T1000 (cell line): Measurements from ENCODE around the gene CLN6.
"Not testable (repeated sequence)": the region's sequence is repeated elsewhere in the genome, so short reads cannot be mapped to it uniquely, and the experiment has no call there.

Experiments
- DNase-seq: peaks from one replicate; lab custom pipeline; 2025; ENCODE audit warnings: mixed read lengths; lab: John Stamatoyannopoulos, UW

The CLN6 gene

DNA sequence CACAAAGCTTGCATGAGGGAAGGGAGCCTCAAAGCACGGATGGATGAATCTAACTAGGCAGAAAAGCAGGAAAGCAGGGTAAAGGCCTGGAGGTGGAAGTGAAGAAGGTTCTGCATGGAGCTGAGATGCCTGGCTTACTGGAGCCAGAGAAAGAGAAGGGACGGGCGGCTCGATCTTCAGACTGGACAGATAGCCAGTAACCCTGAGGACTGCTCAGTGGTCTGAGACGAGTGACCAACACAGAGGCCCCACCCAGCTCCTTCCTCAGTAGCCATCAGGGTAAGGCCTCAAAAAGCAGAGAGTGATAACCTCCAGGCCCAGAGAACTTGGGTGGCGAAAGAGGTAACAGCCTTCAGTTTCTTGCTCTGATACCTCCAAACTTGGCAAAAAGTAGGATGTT, 6.4 kb downstream of the CLN6 start:
- no peak for DNase-seq

DNA sequence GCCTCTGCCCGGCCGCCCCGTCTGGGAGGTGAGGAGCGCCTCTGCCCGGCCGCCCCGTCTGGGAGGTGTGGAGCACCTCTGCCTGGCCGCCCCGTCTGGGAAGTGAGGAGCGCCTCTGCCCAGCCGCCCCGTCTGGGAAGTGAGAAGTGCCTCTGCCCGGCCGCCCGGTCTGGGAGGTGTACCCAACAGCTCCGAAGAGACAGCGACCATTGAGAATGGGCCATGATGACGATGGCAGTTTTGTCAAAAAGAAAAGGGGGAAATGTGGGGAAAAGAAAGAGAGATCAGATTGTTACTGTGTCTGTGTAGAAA, 7.1 kb downstream of the CLN6 start:
- DNase-seq: not testable (repeated sequence)

DNA sequence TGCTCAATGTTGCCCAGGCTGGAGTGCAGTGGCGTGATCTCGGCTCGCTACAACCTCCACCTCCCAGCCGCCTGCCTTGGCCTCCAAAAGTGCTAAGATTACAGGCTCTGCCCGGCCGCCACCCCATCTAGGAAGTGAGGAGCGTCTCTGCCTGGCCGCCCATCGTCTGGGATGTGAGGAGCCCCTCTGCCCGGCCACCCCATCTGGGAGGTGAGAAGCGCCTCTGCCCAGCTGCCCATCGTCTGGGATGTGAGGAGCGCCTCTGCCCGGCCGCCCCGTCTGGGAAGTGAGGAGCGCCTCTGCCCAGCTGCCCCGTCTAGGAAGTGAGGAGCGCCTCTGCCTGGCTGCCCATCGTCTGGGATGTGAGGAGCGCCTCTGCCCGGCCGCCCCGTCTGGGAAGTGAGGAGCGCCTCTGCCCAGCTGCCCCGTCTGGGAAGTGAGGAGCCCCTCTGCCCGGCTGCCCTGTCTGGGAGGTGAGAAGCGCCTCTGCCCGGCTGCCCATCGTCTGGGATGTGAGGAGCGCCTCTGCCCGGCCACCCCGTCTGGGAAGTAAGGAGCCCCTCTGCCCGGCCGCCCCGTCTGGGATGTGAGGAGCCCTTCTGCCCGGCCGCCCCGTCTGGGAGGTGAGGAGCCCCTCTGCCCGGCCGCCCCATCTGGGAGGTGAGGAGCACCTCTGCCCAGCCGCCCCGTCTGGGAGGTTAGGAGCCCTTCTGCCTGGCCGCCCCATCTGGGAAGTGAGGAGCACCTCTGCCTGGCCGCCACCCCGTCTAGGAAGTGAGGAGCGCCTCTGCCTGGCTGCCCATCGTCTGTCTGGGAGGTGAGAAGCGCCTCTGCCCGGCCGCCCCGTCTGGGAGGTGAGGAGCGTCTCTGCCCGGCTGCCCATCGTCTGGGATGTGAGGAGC, 7.7 kb downstream of the CLN6 start:
- DNase-seq: not testable (repeated sequence)

DNA sequence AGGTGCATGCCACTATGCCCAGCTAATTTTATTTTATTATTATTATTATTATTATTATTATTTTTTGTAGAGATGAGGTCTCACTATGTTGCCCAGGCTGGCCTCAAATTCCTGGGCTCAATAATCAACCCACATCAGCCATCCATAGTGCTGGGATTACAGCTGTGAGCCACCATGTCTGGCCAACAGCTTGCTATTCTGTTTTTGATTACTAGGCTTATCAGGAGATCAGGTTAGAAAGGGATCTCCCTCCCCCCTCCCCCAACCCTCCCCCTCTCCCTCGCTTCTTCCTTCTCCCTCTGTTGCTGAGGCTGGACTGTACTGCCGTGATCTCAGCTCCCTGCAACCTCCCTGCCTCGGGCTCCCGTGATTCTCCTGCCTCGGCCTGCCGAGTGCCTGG, 8.6 kb downstream of the CLN6 start:
- no peak for DNase-seq

DNA sequence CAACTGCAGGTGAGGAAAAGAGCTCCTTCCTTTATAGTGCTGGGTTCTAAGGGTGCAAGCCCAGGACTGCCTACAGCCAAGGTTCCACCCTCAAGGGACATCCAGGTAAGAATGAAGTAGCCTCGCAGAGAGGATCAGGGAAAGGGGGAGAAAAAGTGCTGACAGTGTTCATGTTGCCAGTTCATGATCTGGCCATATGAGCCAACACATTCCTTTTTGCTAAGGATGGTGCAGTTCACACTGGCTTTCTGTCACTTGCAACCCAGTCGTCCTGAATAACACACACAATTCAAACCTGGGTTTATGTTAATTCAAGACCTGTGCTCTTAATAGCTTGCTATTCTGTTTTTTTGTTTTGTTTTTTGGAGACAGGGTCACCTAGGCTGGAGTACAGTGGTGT, 9.0 kb downstream of the CLN6 start:
- DNase-seq: no peak

DNA sequence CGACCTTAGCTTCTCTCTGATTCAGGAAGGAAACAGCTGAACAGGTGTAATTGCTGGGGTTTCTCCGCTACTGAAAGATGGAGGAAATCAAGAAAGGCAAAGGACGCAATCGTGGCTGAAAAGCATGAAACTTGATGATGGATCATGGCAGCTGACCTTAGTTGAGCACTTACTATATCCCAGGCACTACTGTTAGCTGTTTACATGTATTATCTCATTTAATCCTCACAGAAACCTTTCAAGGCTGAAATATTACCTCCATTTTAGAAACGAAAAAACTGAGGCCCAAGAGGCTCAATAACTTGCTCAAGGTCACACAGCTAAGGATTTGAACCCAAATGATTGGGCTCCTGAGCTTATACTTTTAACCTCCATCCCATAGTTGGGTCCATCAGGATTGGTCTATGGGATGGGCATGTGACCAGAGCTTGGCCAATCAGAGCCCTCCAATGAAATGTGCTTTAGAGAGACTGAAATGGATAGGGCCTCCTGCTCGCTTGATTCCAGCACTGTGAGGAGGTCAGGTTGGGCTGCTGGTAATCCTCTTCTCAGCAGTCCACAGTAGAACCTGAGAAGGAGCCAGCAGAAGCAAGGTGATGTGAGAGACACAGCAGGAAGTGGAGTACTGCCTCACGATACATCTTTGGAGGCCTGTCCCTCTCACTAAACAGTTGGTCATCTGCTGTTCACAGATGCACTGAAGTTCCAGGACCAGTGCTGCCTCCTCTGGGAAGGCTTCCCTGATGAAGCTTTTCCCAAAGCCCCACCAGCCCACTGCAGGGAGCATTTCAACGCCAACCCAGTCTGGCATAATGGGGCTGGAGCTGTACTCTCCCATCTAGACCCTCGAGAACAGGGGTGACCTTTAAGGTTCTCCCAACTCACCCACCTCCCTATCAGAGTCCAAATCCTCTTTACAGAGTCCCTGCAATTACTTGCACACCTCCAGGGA, 10.4 kb downstream of the CLN6 start:
- no peak for DNase-seq

DNA sequence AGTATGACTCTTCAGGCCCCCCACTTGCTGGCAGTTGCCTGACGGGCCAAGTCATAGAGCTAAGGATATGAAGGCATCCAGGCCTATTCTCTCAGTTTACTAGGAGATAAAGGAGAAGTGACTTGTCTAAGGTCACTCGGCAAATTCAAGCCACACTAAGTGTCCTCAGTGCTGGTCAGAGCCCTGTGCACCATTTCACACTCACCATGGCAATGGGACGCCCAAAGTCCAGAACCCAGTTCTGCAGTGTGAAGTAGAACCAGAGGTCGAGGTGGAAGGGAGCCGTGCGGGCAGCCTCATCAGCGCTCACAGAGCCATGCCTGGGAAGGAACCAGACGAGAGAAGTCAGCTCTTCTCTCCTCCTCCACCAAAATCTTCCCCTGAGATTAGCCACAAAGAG, 11.2 kb downstream of the CLN6 start:
- DNase-seq: no peak

DNA sequence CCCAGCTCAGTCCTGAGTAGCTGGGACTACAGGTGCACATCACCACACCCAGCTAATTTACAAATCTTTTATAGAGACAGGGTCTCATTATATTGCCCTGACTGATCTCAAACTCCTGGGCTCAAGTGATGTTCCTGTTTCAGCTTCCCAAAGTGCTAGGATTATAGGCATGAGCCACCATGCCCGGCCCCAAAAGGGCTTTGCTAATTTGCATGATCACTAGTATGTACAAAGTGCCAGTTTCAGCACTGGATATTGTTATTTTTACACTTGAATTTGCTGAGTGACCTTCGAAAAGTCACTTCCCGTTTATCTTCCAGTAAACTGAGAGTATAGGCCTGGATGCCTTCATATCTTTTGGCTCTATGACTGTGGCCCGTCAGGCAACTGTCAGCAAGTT, 12.2 kb downstream of the CLN6 start:
- no peak for DNase-seq

DNA sequence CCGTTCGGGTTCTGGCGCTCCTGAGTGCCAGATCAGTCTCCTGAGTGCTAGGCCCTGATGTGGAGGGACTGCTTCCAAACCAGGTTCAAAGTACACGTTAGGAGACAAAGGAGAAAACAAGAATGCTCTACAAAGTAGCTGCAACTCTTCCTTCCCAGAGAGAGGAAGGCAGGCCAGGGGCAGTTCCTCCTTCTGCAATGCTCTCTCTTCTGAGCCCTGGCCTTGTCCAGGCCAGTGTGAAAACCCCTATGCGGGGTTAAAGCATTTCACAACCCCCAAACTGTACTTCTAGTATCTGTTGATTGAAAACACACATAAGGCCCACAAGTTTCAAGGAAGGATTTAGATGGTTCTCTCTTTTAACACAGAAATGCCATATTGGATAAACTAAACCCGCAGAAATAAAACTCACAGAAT, 14.7 kb downstream of the CLN6 start:
- no peak for DNase-seq

DNA sequence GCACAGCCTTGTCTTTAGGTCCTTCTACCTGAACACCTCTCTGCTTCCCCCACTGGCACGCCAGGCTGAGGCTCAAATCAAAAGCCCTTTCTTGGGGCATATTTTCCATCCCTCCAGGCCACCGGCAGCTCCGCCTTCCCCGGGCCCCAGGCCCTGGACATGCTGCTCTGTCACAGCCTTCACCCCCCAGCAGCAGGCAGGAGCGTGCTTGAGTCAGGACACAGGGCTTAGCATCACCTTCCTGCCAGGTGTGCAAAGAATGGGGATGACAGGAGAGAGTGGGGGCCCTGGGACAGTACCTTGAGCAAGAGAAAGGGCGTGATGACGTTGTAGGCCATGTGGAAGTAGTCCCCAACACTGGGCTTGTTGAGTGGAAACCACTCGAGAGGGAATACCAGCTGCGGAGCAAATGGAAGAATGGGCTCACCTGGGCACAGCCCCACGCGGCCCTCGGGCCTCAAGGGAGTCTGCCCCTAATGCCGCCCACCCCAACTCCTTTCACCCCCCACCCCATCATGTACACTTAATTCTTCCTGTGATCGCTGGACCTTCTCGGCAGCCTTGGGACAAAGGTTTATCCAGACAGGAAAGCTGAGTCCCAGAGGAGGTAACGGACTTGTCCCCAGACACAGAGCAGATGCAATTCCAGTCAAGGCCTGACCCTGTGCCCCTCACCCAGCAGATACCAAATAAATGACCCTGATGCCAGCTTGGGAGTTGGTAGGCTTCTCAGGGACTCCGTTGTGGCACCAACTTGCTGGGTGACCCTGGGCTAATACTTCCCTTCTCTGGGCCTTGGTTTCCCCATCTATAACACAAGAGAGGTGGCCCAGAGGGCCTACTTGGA, 15.3 kb downstream of the CLN6 start:
- DNase-seq: no peak

DNA sequence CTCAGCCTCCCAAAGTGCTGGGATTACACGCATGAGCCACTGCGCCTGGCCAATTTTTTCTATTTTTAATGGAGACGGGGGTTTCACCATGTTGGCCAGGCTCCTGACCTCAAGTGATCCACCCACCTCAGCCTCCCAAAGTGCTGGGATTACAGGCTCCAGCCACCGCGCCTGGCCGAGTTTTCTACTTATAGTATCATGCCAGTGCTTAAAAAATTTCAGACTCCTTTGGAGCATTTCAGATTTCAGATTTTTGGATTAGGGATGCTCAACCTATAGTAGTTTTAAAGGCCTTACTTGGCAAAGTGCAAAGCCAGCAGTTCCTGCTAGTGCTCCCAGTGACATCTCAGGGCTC, 16.1 kb downstream of the CLN6 start:
- DNase-seq: not testable (repeated sequence)

DNA sequence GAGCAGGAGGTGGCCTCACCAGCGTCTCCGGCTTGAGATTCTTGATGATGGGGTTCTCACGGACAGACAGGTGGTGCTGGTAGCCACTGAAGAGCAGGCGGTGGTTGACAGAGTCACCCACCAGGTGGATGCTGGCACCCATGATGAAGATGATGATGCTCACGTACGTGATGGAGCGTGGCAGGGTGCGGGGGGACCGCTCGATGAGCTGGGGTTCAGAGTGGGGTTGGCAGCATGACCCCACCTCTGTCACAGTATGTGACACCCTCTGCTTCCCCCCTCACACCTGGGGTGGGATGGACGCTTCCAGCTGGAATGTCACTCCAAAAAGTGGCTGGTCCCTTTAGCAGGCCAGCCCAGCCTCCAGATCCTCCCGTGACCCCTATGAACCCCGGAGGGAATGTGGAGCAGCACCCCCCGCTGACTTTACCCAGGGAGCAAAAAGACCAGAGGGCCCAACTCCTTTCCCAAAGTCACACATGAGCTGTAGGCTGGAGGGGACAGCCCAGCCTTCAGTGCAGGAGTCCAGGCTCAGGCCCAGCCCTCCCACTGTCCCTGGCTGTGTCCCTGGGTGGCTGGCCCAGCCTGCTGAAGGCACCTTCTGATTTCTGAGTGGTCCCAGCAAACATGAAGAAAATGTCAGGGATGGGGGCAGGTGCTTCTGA, 17.7 kb downstream of the CLN6 start:
- no peak for DNase-seq

DNA sequence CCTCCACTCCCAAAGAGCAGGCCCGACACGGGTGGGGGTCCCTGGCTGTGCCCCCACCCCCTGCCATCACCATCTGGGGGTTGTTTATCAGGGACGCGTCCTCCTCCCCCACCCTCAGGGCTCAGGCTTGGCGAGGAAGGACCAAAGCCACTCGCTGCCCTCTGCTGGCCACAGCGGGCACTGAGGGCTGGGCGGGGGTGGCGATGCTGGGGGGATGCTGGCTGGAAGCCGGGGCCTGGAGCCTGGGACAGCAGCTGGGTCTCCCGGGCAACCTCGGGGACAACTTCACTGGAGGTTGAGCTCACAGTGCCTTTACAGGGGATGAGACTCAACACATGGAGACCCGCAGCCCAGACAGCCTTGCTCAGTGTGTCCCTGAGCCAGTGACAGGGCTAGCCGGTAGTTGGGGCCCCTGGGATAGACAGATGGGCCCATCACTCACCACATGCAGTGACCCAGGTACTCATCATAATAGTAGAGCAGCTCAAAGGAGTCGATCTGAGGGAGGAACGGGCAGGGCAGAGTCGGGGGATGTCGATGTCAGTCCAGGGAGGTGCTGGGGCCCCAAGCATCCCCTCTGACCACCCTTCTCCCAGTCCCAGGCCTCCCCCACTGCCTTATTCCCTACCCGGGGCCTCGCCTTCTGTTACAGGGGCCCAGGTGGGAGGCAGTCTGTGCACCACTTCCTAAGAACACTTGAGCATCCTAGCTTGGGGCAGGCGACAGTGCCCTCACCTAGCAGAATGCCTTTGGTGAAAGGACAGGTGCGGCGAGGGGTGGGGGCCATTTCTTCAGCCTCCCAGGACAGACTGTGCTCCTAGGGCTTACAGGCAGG, 18.5 kb downstream of the CLN6 start:
- DNase-seq: no peak

DNA sequence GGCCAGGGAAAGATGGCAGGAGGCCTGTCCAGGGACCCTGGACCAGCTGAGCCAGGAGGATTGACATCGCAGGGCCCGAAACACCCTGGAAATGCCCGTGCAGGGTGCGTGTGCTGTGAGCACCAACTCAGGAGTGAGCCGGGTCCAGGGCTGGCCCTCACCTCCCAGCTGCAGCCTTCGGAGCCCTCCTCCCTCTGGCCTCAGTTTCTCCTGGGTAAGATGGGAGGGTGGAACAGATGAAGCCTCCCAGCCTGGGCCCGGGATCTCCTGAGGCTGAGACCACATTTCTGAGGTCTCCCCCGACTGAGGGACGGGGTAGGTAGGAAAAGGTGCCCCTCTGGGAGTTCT, 19.1 kb downstream of the CLN6 start:
- no peak for DNase-seq

DNA sequence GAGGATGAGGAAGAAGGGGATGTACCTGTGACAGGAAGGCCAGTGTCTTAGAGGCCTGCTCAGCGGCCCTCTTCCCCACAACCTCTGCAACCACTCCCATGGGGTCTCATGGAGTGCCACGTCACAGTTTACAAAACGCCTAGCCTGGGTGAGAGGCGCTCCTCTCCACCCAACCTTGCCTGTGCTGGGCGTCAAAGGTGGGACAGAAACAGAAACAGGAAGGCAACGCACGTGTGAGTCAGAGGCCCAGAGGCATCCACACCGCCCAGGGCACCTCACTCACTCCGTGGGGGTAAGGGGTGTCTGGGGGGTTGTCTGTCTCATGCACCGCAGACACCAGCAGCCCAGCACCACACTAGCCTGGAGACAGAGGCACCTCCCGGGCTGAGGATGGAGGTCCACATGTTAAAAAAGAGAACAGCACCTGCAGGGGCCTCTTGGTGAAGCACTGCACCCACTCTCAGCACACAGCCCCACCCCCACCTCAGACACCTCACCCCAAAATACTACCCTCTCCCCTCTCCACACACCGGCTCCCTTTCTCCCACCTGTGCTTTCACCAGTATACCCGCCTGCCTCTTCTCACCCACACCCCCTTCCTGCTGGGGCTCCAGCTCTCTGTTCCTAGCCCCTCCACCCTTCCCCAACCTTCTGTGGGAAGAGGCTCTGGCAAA, 19.7 kb downstream of the CLN6 start:
- no peak for DNase-seq

DNA sequence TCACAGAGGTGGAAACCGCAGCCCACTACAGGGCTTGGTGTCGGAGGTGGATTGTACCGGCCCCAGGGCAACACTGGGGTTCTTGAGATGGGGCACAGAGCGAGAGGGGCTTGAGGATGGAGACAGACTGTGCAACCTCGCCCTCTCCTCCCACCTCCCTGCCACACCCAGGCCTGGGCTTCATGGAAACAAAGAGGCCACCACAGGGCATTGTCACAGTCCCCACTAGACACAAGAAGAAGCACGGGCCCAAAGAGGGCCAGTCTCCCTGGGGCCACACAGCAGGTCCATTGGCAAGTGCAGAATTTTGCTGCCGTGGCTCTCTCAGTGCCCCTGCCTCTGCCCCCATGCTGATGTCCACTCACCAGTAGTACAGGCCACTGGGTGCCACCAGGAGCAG, 20.3 kb downstream of the CLN6 start:
- DNase-seq: no peak

DNA sequence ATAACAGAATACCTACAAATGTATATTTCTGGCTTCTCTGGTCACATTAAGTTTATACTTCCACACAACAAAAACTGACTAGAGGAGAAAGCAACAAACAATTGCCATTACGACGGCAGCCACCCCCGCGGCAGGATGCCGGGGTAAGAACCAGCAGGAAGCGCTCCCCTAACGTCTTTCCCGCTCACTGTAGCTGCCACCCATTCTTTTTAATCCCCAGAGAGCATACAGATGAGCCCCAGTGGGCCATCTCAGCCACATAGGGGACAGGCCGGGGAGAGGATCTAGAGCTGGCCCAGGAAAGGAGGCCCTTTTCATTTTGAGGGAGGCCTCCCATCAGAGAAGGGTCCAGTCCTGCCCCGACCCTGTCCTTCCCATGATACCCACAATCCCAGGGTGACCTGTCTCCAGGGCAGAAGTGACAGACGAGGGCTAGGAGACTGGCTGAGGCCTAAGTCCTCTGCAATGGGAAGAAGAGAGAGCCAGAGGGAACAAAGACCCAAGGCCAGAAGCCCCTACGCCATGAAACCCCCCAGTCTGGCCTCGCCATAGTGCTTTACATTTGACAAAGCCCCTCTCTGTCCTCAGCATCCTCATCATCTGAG, 20.8 kb downstream of the CLN6 start:
- DNase-seq: no peak

DNA sequence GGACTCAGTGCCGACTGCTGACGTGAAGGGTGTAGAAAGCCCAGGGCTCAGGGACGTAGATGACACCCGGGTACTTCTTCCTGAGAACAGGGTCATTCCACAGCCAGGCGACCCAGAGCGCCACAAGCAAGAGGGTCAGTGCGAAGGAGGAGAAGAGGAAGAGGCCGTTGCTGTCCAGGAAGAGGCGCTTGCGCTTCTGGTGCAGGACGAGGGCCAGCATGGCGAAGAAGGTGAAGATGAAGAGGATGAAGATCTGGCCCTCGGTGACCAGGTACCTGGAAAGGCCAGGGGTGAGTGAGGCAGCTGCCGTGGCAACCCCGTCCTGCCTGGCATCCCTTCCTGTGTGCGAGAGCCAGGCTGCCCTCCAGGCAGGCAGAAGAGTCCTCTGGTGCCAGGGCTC, 21.4 kb downstream of the CLN6 start:
- no peak for DNase-seq

DNA sequence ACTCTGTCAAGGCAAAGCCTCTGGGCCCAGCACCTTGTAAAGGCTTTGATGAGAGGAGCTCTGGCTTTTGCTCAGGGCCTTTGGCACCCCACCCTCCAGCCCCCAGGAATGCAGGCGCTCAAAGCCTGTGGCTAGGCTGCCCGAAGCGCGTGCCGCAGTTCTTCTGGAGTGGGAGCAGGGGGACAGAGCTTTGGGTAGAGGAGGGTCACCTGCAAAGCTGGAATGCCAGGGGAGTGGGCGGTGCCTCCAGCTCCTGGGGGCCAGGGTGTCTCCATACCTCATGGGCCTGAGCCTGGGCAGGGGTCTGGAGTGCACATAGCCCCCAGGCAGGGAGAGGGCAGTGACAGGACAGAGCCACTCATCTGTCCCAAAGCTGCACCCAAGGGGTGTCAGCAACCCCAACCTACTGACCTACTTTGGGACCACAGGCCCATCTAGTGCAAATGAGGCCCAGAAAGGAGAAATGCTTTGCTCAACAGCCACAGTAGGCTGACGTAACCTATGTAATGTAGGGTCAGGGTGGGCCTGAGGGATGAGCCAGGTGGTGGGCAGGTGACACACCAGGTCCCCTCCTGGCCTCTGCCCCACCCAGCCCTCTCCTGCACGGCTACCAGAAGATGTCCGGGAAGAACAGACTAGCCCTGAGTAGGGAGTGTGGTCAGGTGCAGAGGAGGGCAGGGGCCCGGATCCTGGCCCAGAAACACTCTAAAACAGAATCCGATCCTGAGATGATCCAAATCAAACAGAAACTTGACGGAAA, 22.2 kb downstream of the CLN6 start:
- no peak for DNase-seq
